GM23248 (cell line): ENCODE data around the gene E2F3. TPM values are rescaled to one million over a fixed set of nuclear protein-coding genes. Genes with fewer than 3 reads are reported as not detected.

Experiments used
- DNase-seq: peaks from one replicate; pipeline ENCODE4 v3.0.0-alpha.2; 2015
- H2AFZ ChIP-seq: fragments of 200-600 bp; sonication (generic); 2 replicates; pipeline ENCODE4 v1.6.1; 2016; ENCODE audit warnings: antibody characterized with exemption
- H3F3A ChIP-seq: fragments of 200-600 bp; sonication (generic); 2 replicates; pipeline ENCODE4 v1.6.1; 2016; ENCODE audit warnings: mild to moderate bottlenecking, antibody characterized with exemption, mixed run types; ENCODE audit not compliant: insufficient read depth
- H3K27ac ChIP-seq: fragments of 200-600 bp; sonication (generic); 2 replicates; pipeline ENCODE4 v1.5.1; 2016; ENCODE audit warnings: mild to moderate bottlenecking
- H3K27me3 ChIP-seq: fragments of 200-600 bp; sonication (generic); replicated peaks from 2 replicates; pipeline ENCODE4 v1.6.1; 2016; ENCODE audit warnings: mild to moderate bottlenecking; ENCODE audit not compliant: insufficient read depth
- H3K36me3 ChIP-seq: fragments of 200-600 bp; sonication (generic); 2 replicates; pipeline ENCODE4 v1.6.1; 2016; ENCODE audit warnings: low read depth, mild to moderate bottlenecking
- H3K4me1 ChIP-seq: fragments of 200-600 bp; sonication (generic); 2 replicates; pipeline ENCODE4 v1.6.1; 2016; ENCODE audit warnings: mild to moderate bottlenecking; ENCODE audit not compliant: insufficient read depth
- H3K4me2 ChIP-seq: fragments of 200-600 bp; sonication (generic); one replicate; pipeline ENCODE4 v1.6.1; 2016; ENCODE audit warnings: mild to moderate bottlenecking; ENCODE audit not compliant: unreplicated experiment
- H3K4me3 ChIP-seq: fragments of 200-600 bp; sonication (generic); 2 replicates; pipeline ENCODE4 v1.5.1; 2016; ENCODE audit warnings: mild to moderate bottlenecking
- H3K79me2 ChIP-seq: fragments of 200-600 bp; sonication (generic); 2 replicates; pipeline ENCODE4 v1.6.1; 2016; ENCODE audit warnings: mild to moderate bottlenecking; ENCODE audit not compliant: insufficient read depth
- H3K9ac ChIP-seq: fragments of 200-600 bp; sonication (generic); 2 replicates; pipeline ENCODE4 v1.6.1; 2016; ENCODE audit warnings: mild to moderate bottlenecking
- H3K9me2 ChIP-seq: fragments of 200-600 bp; sonication (generic); 2 replicates; pipeline ENCODE4 v1.6.1; 2016; ENCODE audit warnings: mixed run types, mild to moderate bottlenecking, moderate library complexity; ENCODE audit not compliant: insufficient read depth
- H3K9me3 ChIP-seq: fragments of 200-600 bp; sonication (generic); one replicate; pipeline ENCODE4 v1.6.1; 2017; ENCODE audit warnings: low read depth
- H4K20me1 ChIP-seq: fragments of 200-600 bp; sonication (generic); 2 replicates; pipeline ENCODE4 v1.6.0; 2016; ENCODE audit not compliant: insufficient read depth
- EZH2 ChIP-seq: fragments of 200-600 bp; sonication (generic); IDR thresholded peaks from 2 replicates; pipeline ENCODE4 v1.6.1; 2018; ENCODE audit warnings: antibody characterized with exemption, mild to moderate bottlenecking; ENCODE audit not compliant: insufficient read depth, poor library complexity, severe bottlenecking
- EZH2phosphoT487 ChIP-seq: fragments of 200-600 bp; sonication (generic); IDR thresholded peaks from 2 replicates; pipeline ENCODE4 v1.6.1; 2018; ENCODE audit warnings: antibody characterized with exemption, moderate library complexity, mild to moderate bottlenecking, low read depth; ENCODE audit not compliant: insufficient read depth
- WGBS, 2 experiments: methylation state at CpG; one replicate each; pipeline ENCODE4 v1.1.6; 2015 to 2017; ENCODE audit warnings: low lambda C conversion rate in 2 of 2, low coverage in 1 of 2; ENCODE audit errors: missing lambda C conversion rate in 2 of 2; 5-methylcytosine and 5-hydroxymethylcytosine counted together
- in situ Hi-C: fragments of 300-500 bp; cut with MboI; formaldehyde crosslinking; loops from 2 replicates; pipeline ENCODE4 v1.15.0; 2020
- polyA plus RNA-seq: library from polyadenylated mRNA; unstranded; fragments of >200 nt; fragmentation: Nextera tagmentation; extraction: Ambion mirVana; gene quantifications from 2 replicates; pipeline ENCODE4 v1.2.1, GENCODE V29; 2016
- small RNA-seq: library from RNA; depleted of rRNA; stranded (forward); fragments of <200 nt; gene quantifications from one replicate; pipeline ENCODE3, GENCODE V24; 2014; ENCODE audit warnings: low read depth, low replicate concordance
- total RNA-seq: library from RNA; depleted of rRNA; stranded (reverse); fragments of >200 nt; shearing (Covaris generic); gene quantifications from 2 replicates; pipeline ENCODE4 v1.2.3, GENCODE V29; 2014; rRNA removed

The E2F3 gene
- total and polyA plus RNA-seq, 2 experiments from 2014 or later = 4.1 to 7.0 TPM

GRCh38 chr6:20542927-20543602, 141.4 kb downstream of the E2F3 start:
- no peak overlapping the region for H3K27ac ChIP-seq
- no peaks in the 10 kb centered on the region for H3K4me1 ChIP-seq
- no peak overlapping the region for H3K9ac ChIP-seq
- peak; percentile 71 for DNase-seq
- no peaks in the 10 kb centered on the region for H3K9me2 ChIP-seq
- TF ChIP-seq EZH2 (no peak), EZH2phosphoT487 (no peak)
- 72 to 88% methylated on average over 2 of the region's 2 CpGs for WGBS, 2 experiments
- H3K27me3 ChIP-seq = no peaks in the 10 kb centered on the region
- peaks cover 43% of the 10 kb centered on the region for H3K79me2 ChIP-seq
- in situ Hi-C loops = no loop called here
- H2AFZ ChIP-seq = no peak overlapping the region
- no peaks in the 10 kb centered on the region for H3K9me3 ChIP-seq
- H4K20me1 ChIP-seq = no peaks in the 10 kb centered on the region
- peaks cover 5% of the 10 kb centered on the region; the same call in 1 of the 2 replicates for H3F3A ChIP-seq
- H3K4me3 ChIP-seq = no peak overlapping the region
- no peak overlapping the region for H3K4me2 ChIP-seq
- H3K36me3 ChIP-seq = peaks cover 11% of the 10 kb centered on the region

Small RNAs within 50 kb of the gene (small RNA-seq; reads per million reads assigned to genes)
- gene RF00019 = not detected
- not detected for gene RNU6-141P

Other genes starting within 250 kb of the E2F3 start
- 4.0 and 7.0 TPM in 2 replicates for gene MBOAT1, start 189.4 kb upstream of the E2F3 start, total RNA-seq
- gene MBOAT1, start 189.4 kb upstream of the E2F3 start, polyA plus RNA-seq = 1.7 and 1.8 TPM in 2 replicates
- gene CDKAL1, start 132.6 kb downstream of the E2F3 start, total RNA-seq = 10.8 and 14.8 TPM in 2 replicates
- gene CDKAL1, start 132.6 kb downstream of the E2F3 start, polyA plus RNA-seq = 7.5 and 8.4 TPM in 2 replicates